Epidermal melanocyte (primary cell): Measurements from ENCODE around the gene PLEKHM2.

Experiments
- DNase-seq: peaks from one replicate; pipeline ENCODE4 v3.0.0; 2011; ENCODE audit warnings: low spot score; ENCODE audit not compliant: insufficient read length

The PLEKHM2 gene

GRCh38 chr1:15723631-15724246 lies 39.6 kb downstream of the PLEKHM2 start:
- no peak for DNase-seq

- no peak for DNase-seq
Observed at GRCh38 chr1:15724949-15725880, 41.1 kb downstream of the PLEKHM2 start.

GRCh38 chr1:15726508-15726907 lies 42.4 kb downstream of the PLEKHM2 start:
- DNase-seq: no peak

GRCh38 chr1:15727021-15727420 lies 42.9 kb downstream of the PLEKHM2 start:
- no peak for DNase-seq

GRCh38 chr1:15727424-15727823 lies 43.3 kb downstream of the PLEKHM2 start:
- no peak for DNase-seq

- DNase-seq: no peak
Observed at GRCh38 chr1:15727866-15728534, 43.9 kb downstream of the PLEKHM2 start.

GRCh38 chr1:15728937-15729657 lies 45.0 kb downstream of the PLEKHM2 start:
- no peak for DNase-seq

GRCh38 chr1:15730423-15730822 lies 46.3 kb downstream of the PLEKHM2 start:
- no peak for DNase-seq

GRCh38 chr1:15730936-15731335 lies 46.8 kb downstream of the PLEKHM2 start:
- no peak for DNase-seq

- DNase-seq: no peak
Observed at GRCh38 chr1:15731735-15732685, 47.9 kb downstream of the PLEKHM2 start.

- DNase-seq: no peak
Observed at GRCh38 chr1:15732686-15733081, 48.6 kb downstream of the PLEKHM2 start.

GRCh38 chr1:15733218-15733725 lies 49.2 kb downstream of the PLEKHM2 start:
- no peak for DNase-seq

- DNase-seq: no peak
Observed at GRCh38 chr1:15733726-15734226, 49.7 kb downstream of the PLEKHM2 start.

GRCh38 chr1:15734296-15734695 lies 50.2 kb downstream of the PLEKHM2 start:
- DNase-seq: no peak

GRCh38 chr1:15734901-15735300 lies 50.8 kb downstream of the PLEKHM2 start:
- DNase-seq: no peak

- no peak for DNase-seq
Observed at GRCh38 chr1:15735304-15736037, 51.4 kb downstream of the PLEKHM2 start.

- no peak for DNase-seq
Observed at GRCh38 chr1:15736038-15736891, 52.1 kb downstream of the PLEKHM2 start, which contains the start of gene SLC25A34. Gene SLC25A34, plus strand, starts transcription at chr1:15736258. Its CDS starts 228 bp downstream, at chr1:15736486.

GRCh38 chr1:15736892-15737261 lies 52.8 kb downstream of the PLEKHM2 start:
- DNase-seq: no peak
